ENCODE measurements around the gene SCN3B. TPM values are rescaled to one million over a fixed set of nuclear protein-coding genes. Genes with fewer than 3 reads are reported as not detected.
A peak's percentile ranks its signal among the peaks of the same experiment; 100 is the strongest.

The SCN3B gene
- total and polyA plus RNA-seq, 2 of the 4 experiments (the other 2 are of a cell fraction): under 0.01 to 0.03 TPM

DNA sequence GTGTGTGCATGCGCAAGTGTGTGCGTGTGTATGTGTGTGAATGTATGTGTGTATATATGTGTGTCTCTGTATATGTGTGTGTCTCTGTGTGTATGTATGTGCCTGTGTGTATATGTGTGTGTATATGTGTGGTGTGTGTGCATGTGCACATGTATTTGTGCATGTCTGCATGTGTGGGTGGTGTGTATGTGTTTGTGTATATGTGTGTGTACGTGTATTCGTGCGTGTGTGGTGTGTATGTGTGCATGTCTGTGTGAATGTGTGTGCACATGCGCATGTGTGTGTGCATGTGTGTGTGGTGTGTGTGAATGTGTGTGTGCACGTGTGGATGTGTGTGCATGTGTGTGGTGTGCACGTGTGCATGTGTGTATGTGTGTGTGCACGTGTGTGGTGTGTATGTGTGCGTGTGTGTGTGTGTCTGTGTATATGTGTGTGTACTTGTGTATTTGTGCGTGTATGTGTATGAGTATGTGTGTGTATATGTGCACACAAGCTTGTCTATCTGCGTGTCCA, 71.4 kb downstream of the SCN3B start:
- H2BK20ac ChIP-seq (ENCODE audit: low read depth, low read length): no peak overlapping the region
- H2AFZ ChIP-seq (replicated peaks; ENCODE audit: low read length, poor library complexity): no peak overlapping the region
- DNase-seq (no peak), ATAC-seq (ENCODE audit: low read depth) (no peak)
- no peak overlapping the region; the same call in 1 of the 2 replicates for H3K14ac ChIP-seq (replicated peaks; ENCODE audit: low read depth, low read length)
- H3K18ac ChIP-seq (ENCODE audit: low read depth, low read length): no peak overlapping the region
- TF ChIP-seq, protein P1, sequence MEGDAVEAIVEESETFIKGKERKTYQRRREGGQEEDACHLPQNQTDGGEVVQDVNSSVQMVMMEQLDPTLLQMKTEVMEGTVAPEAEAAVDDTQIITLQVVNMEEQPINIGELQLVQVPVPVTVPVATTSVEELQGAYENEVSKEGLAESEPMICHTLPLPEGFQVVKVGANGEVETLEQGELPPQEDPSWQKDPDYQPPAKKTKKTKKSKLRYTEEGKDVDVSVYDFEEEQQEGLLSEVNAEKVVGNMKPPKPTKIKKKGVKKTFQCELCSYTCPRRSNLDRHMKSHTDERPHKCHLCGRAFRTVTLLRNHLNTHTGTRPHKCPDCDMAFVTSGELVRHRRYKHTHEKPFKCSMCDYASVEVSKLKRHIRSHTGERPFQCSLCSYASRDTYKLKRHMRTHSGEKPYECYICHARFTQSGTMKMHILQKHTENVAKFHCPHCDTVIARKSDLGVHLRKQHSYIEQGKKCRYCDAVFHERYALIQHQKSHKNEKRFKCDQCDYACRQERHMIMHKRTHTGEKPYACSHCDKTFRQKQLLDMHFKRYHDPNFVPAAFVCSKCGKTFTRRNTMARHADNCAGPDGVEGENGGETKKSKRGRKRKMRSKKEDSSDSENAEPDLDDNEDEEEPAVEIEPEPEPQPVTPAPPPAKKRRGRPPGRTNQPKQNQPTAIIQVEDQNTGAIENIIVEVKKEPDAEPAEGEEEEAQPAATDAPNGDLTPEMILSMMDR (conservative IDR thresholded peaks at IDR 0.05; ENCODE audit: low read depth, low read length): no peak
- TF ChIP-seq CHD1 (IDR thresholded peaks at IDR 0.05; ENCODE audit: low read depth, low read length): no peak
- no peak for TF ChIP-seq MAZ (IDR thresholded peaks at IDR 0.05; ENCODE audit: borderline replicate concordance, low read depth, low read length)
- no peak for TF ChIP-seq MAFK (IDR thresholded peaks at IDR 0.05; ENCODE audit: low read depth, low read length)
- TF ChIP-seq FOS (IDR thresholded peaks at IDR 0.05; ENCODE audit: low read depth, low read length): no peak
- ChIA-PET POLR2A (ENCODE audit: unreplicated experiment) (no interaction called here), CTCF (interaction anchor here (0.6 to 0.7 kb wide), 2 partner anchors 125 to 529 kb away, joined by 3 to 4 read pairs; no protein-coding TSS in a partner anchor)
- no peak overlapping the region for H2AK9ac ChIP-seq (replicated peaks; ENCODE audit: low read depth, low read length, poor library complexity)
- H2BK15ac ChIP-seq (ENCODE audit: low read depth, low read length): no peak overlapping the region
- no peak overlapping the region for H3K27ac ChIP-seq (ENCODE audit: insufficient read depth, low read length)
- H3K56ac ChIP-seq (ENCODE audit: extremely low read depth, insufficient read depth, low read length): no peak overlapping the region
- in situ Hi-C loops (cut with MboI; ENCODE audit: low sequenced_read_pairs): loop anchor here (5.0 kb wide), 1 partner anchor 124 kb away; no protein-coding TSS in a partner anchor
- H3K9ac ChIP-seq (ENCODE audit: low read depth, low read length): no peak overlapping the region
- H3K4me3 ChIP-seq (ENCODE audit: insufficient read depth, low read depth, low read length): no peak overlapping the region
- dilution Hi-C loops (cut with HindIII; ENCODE audit: low sequenced_read_pairs, unreplicated experiment): no loop called here
- H3K4ac ChIP-seq (ENCODE audit: low read depth, low read length): no peak overlapping the region
- intact Hi-C loops (cut with micrococcal nuclease): no loop called here
- WGBS, 2 experiments (ENCODE audit: extremely low coverage in 2 of 2, insufficient read length in 1 of 2): 90% methylated on average over 10 of the region's 12 CpGs; no CpG with 5 or more reads in 1 of the 2 experiments
- no peaks in the 10 kb centered on the region; the same call in 1 of the 2 replicates for H3K4me1 ChIP-seq (ENCODE audit: control insufficient read depth, insufficient read depth, low read length)
- no peak overlapping the region for H4K8ac ChIP-seq (ENCODE audit: low read depth in 2 of 2, low read length in 2 of 2)
- no TSS peak for BruUV-seq (replicated peaks)
- peak overlapping the region; percentile 13 for H2BK5ac ChIP-seq (ENCODE audit: low read depth, low read length, poor library complexity, severe bottlenecking)
- H3K36me3 ChIP-seq (ENCODE audit: control insufficient read depth, insufficient read depth, low read length): no peaks in the 10 kb centered on the region
- no peak overlapping the region for H3K4me2 ChIP-seq (ENCODE audit: low read depth, low read length)
- no peaks in the 10 kb centered on the region for H3K27me3 ChIP-seq (ENCODE audit: control insufficient read depth, insufficient read depth, low read length)
- 0 out of 4 replicates have a peak, but pooled peaks cover 0 to 3% of the 10 kb centered on the region in 2 experiments for H3K79me1 ChIP-seq (ENCODE audit: low read depth in 1 of 2, low read length in 2 of 2)
- no peak overlapping the region for H2AK5ac ChIP-seq (ENCODE audit: low read depth, low read length)
- H3K23ac ChIP-seq (ENCODE audit: low read depth, low read length): no peak overlapping the region
- H3K9me1 ChIP-seq (ENCODE audit: insufficient read depth, low read length): peaks cover 7% of the 10 kb centered on the region
- H4K20me1 ChIP-seq (ENCODE audit: insufficient read depth, low read length): peaks cover 4% of the 10 kb centered on the region; the same call in 1 of the 2 replicates
- no peak overlapping the region for H2BK120ac ChIP-seq (ENCODE audit: low read depth, low read length)
- H4K5ac ChIP-seq (ENCODE audit: low read depth, low read length): no peak overlapping the region
- H4K91ac ChIP-seq (ENCODE audit: insufficient read depth, low read depth, low read length): no peak overlapping the region
- H3K9me3 ChIP-seq (ENCODE audit: control insufficient read depth, insufficient read depth, low read length): no peaks in the 10 kb centered on the region
